Measurements from ENCODE around the gene ABCA2. TPM values are rescaled to one million over a fixed set of nuclear protein-coding genes. Genes with fewer than 3 reads are reported as not detected.

Gene ABCA2
- total RNA-seq, 1 experiment from 2014 or later = 33.5 TPM

- DNase-seq (ENCODE audit: low spot score) = peak; percentile 48
These were observed 27.7 kb downstream of the ABCA2 start for GRCh38 chr9:137000177-137000930.

- peak; percentile 40 for DNase-seq (ENCODE audit: low spot score)
These were observed 30.2 kb downstream of the ABCA2 start for GRCh38 chr9:136997830-136998234.

GRCh38 chr9:136997371-136997770, 30.7 kb downstream of the ABCA2 start:
- DNase-seq (ENCODE audit: low spot score) = peak; percentile 45

GRCh38 chr9:136996361-136997292, 31.4 kb downstream of the ABCA2 start, which contains the start of gene CLIC3:
TSS of gene CLIC3 (minus strand) at chr9:136996568. CDS start at chr9:136996543, 25 bp downstream.
- peak; percentile 88 for DNase-seq (ENCODE audit: low spot score)

GRCh38 chr9:136995772-136996311, 32.2 kb downstream of the ABCA2 start:
- DNase-seq (ENCODE audit: low spot score) = peak; percentile 81

- DNase-seq (ENCODE audit: low spot score) = no peak
These were observed 32.7 kb downstream of the ABCA2 start for GRCh38 chr9:136995362-136995761.

- DNase-seq (ENCODE audit: low spot score) = no peak
These were observed 33.2 kb downstream of the ABCA2 start for GRCh38 chr9:136994888-136995230.

- DNase-seq (ENCODE audit: low spot score) = no peak
These were observed 33.7 kb downstream of the ABCA2 start for GRCh38 chr9:136994180-136994887.

- no peak for DNase-seq (ENCODE audit: low spot score)
These were observed 35.1 kb downstream of the ABCA2 start for GRCh38 chr9:136992819-136993369.

- DNase-seq (ENCODE audit: low spot score) = peak; percentile 90
These were observed 35.8 kb downstream of the ABCA2 start, which contains the start of gene PAXX for GRCh38 chr9:136991993-136992818. TSS of gene PAXX (plus strand) at chr9:136992422. CDS start at chr9:136992444, 22 bp downstream.

GRCh38 chr9:136990242-136990911, 37.7 kb downstream of the ABCA2 start:
- DNase-seq (ENCODE audit: low spot score) = no peak

GRCh38 chr9:136988872-136989271, 39.2 kb downstream of the ABCA2 start:
- no peak for DNase-seq (ENCODE audit: low spot score)

GRCh38 chr9:136985853-136986252, 42.2 kb downstream of the ABCA2 start:
- no peak for DNase-seq (ENCODE audit: low spot score)

GRCh38 chr9:136985027-136985602, 42.9 kb downstream of the ABCA2 start:
- no peak for DNase-seq (ENCODE audit: low spot score)

GRCh38 chr9:136984464-136985026, 43.5 kb downstream of the ABCA2 start:
- DNase-seq (ENCODE audit: low spot score) = no peak

GRCh38 chr9:136983656-136984314, 44.3 kb downstream of the ABCA2 start:
- DNase-seq (ENCODE audit: low spot score) = no peak

GRCh38 chr9:136983167-136983566, 44.9 kb downstream of the ABCA2 start:
- no peak for DNase-seq (ENCODE audit: low spot score)

GRCh38 chr9:136982232-136983051, 45.6 kb downstream of the ABCA2 start, which contains the start of gene LCNL1:
TSS of gene LCNL1 (plus strand) at chr9:136982993. CDS start at chr9:136983587, 594 bp downstream.
- DNase-seq (ENCODE audit: low spot score) = no peak

Measured in A172 (cell line).